Measurements from ENCODE around the gene PPARD.
"Not testable (repeated sequence)": the region's sequence is repeated elsewhere in the genome, so short reads cannot be mapped to it uniquely, and the experiment has no call there.

Gene PPARD

DNA sequence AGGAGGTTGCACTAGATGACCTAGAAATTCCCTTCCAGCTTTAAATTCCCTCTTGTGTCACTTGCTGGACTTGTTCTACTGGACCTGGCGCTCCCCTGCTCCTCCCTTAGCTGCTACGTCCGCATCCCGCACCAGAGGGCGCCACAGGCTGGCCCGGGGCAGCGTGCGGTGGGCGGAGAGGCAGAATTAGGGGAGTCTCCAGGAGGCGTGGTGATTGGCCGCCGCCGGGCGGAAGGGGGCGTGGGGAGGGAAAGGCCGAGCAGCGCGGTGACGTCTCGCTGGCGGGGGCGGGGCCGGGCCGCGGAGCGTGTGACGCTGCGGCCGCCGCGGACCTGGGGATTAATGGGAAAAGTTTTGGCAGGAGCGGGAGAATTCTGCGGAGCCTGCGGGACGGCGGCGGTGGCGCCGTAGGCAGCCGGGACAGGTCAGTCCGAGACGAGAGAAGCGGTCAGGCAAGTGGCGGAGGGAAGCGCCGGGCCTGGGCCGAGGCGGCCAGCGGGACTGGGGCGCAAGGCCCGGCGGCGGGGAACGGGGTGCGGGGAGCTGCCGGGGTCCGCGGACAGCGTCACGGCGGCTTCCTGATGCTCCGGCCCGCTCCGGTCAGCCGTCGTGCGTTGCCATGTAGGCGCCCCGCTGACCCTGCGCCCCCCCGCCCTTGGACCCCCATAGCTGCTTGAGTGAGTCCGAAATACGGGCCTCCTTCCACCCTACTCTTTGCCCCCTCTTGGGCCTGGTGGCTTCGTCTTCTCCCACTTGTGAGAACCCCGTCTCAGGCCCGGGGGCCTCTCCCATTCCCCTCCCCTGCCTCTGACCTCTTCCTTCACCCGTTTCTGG, at the start of gene PPARD:
PPARD (plus strand) TSS at position 301 of the 834 bp plus-strand sequence. CDS start 68,530 bp downstream, outside the sequence.
- peak; percentile 88 for DNase-seq (ENCODE audit: low read depth, low spot score)

DNA sequence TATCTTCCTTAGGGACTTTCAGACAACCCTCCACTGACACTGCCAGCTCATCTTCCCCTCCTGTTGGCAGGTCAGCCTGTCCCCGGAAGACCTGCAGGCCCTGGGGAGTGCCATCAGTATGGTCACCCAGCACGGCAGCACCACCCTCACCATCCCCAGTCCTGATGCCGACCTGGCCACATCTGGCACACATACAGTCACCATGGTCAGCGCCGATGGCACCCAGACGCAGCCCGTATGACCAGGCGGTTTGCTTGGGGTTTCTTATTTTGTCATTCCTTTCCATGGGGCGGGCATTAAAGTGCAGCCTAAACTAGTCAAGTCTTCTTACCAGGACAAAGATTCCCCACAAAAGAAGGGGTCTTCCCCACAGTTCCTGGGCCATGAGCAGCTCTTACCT, 48.7 kb upstream of the PPARD start:
- DNase-seq (ENCODE audit: low read depth, low spot score), result no peak

DNA sequence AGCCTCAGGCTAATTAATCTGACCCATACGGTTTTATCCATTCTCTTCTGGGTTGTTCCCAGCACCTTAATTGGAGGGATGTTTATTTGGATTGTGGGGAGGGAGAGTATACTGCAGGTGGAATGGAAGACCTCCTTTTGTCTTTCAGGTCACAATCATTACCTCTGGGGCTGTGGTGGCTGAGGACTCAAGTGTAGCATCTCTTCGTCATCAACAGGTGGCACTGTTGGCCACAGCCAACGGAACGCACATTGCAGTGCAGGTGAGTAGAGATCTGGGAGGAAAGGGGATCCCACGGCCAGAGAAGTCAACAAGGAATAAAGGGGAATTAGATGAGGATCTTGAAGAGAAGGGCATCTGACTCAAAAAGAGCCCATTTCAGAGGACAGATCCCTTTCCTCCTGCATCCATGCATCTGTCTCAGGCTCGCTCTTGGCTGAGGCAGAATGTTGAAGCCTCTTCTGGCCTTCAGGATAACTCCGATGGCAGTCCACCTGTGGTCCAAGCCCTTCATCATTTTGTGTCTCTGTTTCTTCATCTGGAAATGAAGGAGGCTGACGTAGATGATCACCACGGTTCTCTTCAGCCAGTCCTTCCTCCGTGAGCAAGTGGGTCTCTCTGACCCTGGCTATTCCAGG, 47.9 kb upstream of the PPARD start:
- no peak for DNase-seq (ENCODE audit: low read depth, low spot score)

DNA sequence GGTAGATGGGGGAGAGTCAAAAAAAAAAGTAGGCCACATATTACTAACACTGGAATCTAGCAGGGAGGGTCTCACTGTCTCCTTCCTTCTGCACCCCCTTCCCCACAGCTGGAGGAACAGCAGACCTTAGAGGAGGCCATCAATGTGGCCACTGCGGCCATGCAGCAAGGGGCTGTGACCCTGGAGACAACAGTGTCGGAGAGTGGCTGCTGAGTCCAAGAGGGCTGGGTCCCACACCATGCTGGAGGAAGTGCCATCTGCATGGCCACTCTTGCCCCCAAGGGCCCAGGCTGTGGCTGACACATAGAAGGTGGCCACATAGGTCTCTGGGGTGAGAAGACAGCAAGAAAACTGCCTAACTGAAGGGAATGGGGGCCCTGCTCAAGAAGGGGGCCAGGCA, 47.3 kb upstream of the PPARD start:
- no peak for DNase-seq (ENCODE audit: low read depth, low spot score)

DNA sequence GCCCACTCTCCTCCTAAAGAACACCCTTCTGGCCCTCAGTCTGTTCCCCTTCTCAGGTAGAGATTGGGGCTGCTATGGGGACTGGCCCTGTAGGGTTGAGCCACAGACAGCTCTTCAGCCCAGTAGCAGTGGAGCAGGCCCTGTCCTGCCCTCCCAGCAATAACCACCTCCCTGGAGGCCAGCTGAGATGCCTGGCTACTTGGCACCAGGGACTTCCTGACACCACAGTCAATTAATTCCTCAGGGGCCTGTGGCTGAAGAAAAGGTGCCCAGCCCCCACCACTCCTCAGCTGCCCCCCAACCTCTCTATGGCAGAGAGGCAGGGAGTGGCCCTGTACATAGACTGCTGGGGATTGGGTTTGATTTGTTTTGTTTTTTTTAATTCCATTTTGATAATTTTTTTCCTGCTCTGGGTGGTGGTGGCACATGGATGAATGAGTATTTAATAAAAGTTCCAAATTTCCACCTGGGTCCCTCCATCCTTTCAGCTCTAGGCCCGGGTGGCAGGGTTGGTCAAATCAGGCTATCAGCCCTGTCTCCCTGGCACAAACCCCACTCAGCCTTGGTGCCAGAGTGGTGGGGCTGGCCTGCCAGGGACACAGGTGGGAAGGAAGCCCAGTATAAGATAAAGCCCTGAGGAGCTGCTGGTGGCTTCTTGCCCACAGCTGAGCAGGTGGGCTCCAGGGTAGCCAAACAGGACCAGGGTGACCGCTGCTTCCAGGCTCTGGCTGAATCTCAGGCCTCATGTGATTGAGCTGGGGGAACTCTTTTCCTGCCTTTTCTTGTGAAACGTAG, 46.6 kb upstream of the PPARD start:
- DNase-seq (ENCODE audit: low read depth, low spot score), result no peak

DNA sequence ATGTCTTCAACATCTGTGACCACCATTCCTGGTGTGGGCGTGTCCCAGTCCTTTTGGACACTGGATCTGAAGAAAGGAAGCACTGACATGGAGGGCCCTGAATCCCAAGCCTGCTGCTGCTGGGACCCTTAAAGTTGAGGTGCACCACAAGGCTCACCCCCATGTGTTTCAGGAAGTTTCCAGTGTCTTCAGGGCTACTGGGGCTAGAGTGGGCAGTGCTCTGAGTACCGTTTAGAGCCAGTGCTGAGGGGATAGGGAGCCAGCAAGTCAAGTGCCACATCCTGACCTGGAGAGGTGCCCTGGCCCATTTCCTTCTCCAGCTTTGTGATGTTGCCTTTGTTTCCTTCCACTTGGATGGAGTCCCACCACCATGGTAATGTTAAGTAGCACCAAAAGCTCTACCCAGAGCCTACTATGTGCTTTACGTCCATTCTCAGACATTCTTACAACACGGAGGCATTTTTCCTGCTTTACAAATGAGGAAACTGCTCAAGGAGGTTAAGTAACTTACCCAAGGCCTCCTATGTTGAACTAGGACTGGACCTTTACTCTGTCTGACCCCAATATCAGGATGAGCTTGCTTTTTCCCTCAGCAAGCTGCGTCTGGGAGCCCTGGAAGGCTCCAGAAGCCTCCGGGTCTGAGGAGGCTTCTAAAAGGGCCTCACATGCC, 45.3 kb upstream of the PPARD start:
- no peak for DNase-seq (ENCODE audit: low read depth, low spot score)

DNA sequence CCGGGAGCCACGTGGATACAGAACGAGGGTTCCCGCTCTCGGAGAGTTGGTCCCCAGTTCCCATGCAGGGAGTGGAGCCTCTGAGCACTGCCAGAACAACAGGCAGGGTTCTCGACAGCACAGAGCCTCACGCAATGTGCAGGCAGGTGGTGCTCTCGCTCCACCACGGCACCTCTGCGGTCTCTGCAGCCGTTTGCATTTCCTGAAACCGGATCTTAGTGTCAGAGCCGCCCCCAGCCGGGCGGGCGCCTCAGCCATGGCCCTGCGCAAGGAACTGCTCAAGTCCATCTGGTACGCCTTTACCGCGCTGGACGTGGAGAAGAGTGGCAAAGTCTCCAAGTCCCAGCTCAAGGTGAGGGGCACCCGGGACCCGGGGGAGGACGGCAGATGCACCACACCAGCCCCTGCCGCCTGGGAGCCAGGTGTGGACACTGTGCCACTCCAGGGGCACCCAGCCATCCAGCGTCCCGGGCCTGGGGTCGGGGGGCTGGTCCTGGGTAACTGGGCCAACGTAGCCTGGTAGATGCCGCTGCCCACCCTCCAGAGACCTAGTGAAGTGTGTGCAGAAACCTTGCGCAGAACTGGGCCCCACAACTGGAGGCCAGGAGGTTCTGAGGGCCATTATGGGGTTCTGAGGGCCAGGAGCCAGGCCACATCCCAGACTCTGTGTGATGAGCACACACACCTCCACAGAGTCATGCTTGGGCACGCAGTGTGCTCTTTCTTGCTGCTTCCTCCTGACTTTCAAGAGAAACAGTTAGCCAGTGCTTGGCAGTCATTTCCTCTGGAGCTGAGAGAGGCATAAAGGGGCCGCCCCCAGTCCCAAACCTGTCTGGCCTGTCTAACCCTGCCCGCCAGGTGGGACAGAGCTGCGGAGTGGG, 44.5 kb upstream of the PPARD start, which contains the start of gene DEF6:
DEF6 (plus strand) TSS at position 218 of the 881 bp plus-strand sequence; CDS start at position 257, 39 bp downstream.
- DNase-seq (ENCODE audit: low read depth, low spot score), result peak; percentile 68

DNA sequence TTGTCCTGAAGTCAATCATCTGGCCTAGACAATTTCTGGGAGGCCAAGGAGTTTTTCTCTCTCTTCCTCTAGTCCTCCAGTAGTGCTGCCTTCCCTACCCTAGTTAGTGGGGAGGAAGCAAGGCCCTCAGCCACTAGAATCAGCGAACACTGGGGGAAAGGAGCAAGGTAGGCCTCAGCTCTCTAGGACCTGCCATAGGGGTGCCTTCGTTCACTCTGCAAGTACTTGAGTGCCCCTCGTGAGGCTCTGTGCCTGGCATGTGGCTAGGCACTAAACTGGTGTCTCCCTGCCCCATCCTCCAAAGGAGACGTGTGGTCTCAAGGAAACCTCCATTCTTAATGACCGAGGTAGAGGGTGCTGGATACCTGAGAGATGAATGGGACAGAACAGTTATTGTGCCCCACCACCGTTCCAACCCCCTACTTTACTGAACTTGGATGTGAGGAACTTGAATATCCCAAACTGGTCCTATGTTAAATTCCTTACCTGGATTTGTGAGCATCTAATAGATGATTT, 43.7 kb upstream of the PPARD start:
- DNase-seq (ENCODE audit: low read depth, low spot score), result no peak

DNA sequence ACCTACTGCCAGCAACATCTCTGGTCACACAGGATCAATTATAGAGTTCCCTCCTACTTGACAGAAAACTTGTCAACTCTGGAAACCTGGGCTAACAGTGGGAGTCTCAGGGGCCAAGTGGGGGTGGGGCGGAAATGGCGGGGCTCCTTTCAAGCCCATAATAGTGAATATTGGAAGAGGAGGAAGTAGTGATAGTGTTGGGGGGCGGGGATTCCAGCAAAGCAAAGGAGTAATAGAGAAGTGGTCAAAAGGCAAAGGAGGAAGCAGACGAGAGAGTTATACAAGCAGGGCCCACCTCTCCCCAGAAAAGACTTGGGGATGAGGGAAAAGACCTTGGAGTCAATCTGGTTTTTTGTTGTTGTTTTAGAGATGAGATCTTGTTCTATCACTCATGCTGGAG, 42.7 kb upstream of the PPARD start:
- no peak for DNase-seq (ENCODE audit: low read depth, low spot score)

DNA sequence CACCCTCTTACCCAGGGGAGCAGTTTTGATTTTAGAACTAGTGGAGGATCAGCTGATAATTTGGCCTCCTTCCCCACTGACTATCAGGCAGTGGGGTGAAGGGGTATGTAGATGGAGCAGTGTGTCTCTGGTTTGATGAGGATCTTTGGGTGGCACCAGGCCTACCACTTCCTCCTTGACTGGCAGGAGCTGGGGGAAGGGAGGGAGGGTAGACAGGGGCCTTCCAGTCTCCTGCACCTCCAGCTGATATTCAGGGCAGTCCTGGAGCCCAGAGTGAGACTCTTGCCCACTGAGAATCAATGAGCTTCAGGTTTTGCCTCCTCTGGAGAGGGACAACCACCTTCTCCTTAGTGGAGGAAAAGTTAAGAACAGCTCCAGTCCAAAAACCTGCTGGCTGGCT, 41.5 kb upstream of the PPARD start:
- DNase-seq (ENCODE audit: low read depth, low spot score), result no peak

DNA sequence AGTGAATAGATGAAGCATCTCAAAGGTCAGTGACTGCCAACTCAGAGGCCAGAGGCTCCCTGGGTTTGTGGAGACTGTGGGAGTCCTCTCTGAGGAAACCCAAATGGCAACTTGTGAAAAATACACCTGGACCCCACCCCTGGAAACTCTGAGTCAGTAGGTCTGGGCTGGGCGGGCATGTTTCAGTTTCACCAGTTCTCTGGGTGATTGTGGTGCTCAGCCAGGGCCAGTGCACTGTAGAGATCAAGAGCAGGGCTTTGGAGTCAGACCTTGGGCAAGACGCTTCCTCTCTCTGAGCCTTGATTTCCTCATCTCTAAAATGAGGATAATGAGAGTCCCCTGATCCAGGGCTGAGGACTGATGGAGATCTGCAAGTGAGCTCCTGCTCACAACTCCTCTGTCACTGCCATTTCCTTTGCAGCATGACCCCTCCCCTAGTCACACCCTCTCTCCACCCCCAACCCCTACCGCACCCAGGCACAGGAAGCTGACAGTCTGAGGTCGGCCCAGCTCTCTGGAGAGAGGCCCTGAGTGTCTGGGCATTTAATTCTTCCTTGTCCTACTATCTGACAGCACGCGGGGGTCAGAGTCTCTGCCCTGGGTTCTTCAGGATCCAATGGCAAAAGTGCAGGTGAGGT, 39.6 kb upstream of the PPARD start:
- DNase-seq (ENCODE audit: low read depth, low spot score), result no peak

DNA sequence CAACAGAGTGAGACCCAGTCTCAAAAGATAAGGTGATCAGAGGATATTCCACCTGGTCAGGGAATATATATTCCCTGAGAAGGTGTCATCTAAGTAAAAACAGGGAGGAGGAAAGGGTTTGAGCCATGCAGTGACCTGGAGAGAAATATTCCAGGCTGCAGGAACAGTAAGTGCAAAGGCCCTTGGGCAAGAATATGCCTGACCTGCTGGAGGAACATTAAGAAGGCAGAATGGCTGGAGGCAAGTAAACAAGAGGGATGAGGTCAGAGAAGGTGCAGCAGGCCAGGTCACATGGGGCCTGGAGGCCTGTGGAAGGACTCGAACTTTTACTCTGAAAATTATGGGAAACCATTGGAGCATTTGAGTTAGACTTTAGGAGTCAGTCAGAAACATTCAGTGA, 38.1 kb upstream of the PPARD start:
- no peak for DNase-seq (ENCODE audit: low read depth, low spot score)

DNA sequence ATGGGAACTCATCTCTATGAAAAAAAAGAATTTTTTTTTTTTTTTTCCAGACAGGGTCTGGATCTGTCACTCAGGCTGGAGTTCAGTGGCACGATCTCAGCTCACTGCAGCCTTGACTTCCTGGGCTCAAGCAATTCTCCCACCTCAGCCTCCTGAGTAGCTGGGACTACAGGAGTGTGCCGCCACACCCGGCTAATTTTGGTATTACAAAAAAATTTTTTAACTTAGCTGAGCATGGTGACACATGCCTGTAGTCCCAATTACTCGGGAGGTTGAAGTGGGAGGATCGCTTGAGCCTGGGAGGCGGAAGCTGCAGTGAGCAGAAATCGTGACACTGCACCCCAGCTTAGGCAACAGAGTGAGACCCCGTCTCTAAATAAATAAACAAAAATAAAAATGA, 37.2 kb upstream of the PPARD start:
- DNase-seq (ENCODE audit: low read depth, low spot score), result no peak

DNA sequence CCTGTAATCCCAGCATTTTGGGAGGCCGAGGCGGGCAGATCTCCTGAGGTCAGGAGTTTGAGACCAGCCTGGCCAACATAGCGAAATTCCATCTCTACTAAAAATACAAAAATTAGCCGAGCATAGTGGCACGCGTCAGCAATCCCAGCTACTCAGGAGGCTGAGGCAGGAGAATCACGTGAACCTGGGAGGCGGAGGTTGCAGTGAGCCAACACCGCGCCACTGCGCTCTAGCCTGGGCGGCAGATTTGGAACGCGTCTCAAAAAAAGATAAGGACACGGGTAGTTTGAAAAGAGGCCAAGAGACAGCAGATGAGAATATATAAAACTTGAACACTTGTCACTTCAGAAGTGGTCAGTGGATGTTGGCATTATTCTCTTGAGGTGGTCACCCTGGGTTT, 35.2 kb upstream of the PPARD start:
- DNase-seq (ENCODE audit: low read depth, low spot score), result not testable (repeated sequence)

DNA sequence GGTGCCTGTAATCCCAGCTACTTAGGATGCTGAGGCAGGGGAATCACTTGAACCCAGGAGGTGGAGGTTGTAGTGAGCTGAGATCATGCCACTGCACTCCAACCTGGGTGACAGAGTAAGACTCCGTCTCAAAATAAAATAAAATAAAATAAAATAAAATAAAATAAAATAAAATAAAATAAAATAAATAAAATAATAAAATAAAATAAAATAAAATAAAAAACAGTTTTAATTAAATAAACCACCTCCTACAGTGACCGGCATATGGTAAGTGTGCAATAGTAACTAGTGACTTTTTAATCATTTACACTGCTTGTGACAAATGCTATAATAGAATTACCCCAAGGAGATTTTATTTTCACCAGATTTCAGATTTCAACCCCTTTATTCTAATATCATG, 33.8 kb upstream of the PPARD start:
- not testable (repeated sequence) for DNase-seq (ENCODE audit: low read depth, low spot score)

DNA sequence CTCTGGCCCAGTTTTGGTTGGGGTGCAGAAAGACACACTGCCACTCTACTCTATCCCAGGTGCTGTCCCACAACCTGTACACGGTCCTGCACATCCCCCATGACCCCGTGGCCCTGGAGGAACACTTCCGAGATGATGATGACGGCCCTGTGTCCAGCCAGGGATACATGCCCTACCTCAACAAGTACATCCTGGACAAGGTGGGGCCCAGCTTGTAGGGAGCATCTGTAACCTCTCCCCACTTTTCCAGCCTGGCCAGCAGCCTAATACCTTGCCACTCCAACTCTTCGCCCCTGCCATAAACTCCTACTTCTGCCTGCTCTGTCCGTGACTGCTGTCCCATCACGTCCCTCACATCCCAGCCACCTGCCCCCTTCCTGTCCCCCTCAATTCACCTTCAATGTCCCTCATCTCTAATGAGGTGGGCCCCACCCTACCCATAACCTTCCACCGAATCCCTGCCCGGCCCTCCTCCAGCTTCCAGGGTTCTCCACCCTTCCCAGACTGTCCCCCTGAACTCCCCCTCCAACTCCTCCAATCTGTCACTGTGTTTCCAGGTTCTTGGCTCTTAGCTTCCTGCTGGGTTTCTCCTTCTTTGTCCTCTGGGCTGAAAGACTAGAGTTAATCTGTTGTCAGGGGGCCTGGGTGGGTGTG, 32.6 kb upstream of the PPARD start:
- DNase-seq (ENCODE audit: low read depth, low spot score), result no peak

DNA sequence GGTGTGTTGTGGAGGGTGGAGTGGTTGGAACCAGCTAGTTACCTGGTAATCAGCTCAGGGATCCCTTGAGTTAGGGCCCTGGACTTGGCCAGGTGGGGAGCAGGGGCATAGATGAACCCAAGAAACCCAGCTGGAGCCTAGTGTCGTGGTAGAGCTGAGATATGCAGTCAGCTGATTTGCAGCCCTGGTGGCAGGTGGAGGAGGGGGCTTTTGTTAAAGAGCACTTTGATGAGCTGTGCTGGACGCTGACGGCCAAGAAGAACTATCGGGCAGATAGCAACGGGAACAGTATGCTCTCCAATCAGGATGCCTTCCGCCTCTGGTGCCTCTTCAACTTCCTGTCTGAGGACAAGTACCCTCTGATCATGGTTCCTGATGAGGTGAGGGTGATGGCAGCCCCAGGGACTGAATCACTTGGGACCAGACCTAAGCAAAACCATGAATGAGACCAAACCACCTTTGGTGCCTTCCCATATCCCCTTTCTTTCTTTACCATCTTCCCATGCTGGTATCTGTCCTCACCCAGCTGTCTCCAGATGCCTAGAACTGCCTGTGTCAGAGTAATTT, 32.0 kb upstream of the PPARD start:
- DNase-seq (ENCODE audit: low read depth, low spot score), result no peak

DNA sequence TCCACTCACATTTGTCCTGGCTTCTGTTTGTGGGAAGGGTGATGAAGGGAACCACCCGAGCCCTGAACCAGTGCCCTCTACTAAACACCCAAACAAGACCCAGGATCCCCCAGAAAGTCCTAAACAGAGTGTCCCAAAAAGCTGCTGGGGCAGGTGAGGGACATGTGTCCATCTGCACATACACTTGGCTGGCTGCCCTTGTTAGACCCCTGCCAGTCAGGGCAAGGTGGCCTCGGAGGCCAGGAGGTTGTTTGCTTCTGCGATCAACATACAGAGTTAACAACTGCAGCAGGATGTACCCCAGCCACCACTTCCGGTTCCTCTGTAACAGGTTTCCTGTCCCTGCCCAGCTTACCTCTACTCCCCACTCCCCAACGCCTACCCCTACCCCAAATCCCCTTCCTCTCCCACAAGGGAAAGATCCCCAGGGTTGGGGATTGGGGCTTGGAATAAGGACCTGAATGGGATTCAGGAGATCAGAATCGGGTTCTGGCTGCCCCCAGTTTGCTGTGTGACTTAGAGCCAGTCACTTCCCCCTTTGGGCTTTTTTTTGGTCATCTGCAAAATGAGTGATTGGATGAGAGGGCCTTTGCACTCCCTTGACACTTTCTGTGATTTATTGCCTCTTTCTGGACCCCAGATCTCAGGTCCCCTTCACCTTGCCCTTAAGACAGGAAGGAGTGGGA, 30.8 kb upstream of the PPARD start:
- DNase-seq (ENCODE audit: low read depth, low spot score), result no peak
